Neutrophil (primary cell): Measurements from ENCODE around the gene ZNF844.

Experiments
- H3K27ac ChIP-seq: fragments of 200-600 bp; sonication (generic); 2 replicates; pipeline ENCODE4 v1.5.1; 2016; ENCODE audit warnings: mild to moderate bottlenecking, moderate library complexity
- H3K27me3 ChIP-seq: fragments of 200-600 bp; sonication (generic); 2 replicates; pipeline ENCODE4 v1.6.0; 2016; ENCODE audit warnings: mild to moderate bottlenecking
- H3K36me3 ChIP-seq: fragments of 200-600 bp; sonication (generic); 2 replicates; pipeline ENCODE4 v1.5.1; 2017
- H3K4me1 ChIP-seq, 2 experiments: fragments of 200-600 bp in 1 of 2; sonication (generic) in 1 of 2; 1 replicate in 1 of 2; 2 replicates in 1 of 2; pipeline versions ENCODE4 v1.5.1 to v1.6.1; 2013 to 2016; ENCODE audit warnings: low read depth in 1 of 2, low read length in 1 of 2, mild to moderate bottlenecking in 1 of 2, moderate library complexity in 1 of 2; ENCODE audit not compliant: control insufficient read depth in 1 of 2, insufficient read depth in 1 of 2
- H3K4me3 ChIP-seq, 2 experiments: fragments of 200-600 bp in 1 of 2; sonication (generic) in 1 of 2; 1 replicate in 1 of 2; 2 replicates in 1 of 2; pipeline ENCODE4 v1.5.1; 2013 to 2016; ENCODE audit warnings: low read depth in 1 of 2, low read length in 1 of 2, mild to moderate bottlenecking in 1 of 2, moderate library complexity in 1 of 2
- H3K9me3 ChIP-seq: fragments of 200-600 bp; sonication (generic); 2 replicates; pipeline ENCODE4 v1.5.1; 2016
- TF ChIP-seq, protein P1 (sequence below): fragments of 200-600 bp; sonication (generic); IDR thresholded peaks from 2 replicates; pipeline ENCODE4 v1.5.1; 2016; ENCODE audit warnings: antibody characterized with exemption

The ZNF844 gene

DNA sequence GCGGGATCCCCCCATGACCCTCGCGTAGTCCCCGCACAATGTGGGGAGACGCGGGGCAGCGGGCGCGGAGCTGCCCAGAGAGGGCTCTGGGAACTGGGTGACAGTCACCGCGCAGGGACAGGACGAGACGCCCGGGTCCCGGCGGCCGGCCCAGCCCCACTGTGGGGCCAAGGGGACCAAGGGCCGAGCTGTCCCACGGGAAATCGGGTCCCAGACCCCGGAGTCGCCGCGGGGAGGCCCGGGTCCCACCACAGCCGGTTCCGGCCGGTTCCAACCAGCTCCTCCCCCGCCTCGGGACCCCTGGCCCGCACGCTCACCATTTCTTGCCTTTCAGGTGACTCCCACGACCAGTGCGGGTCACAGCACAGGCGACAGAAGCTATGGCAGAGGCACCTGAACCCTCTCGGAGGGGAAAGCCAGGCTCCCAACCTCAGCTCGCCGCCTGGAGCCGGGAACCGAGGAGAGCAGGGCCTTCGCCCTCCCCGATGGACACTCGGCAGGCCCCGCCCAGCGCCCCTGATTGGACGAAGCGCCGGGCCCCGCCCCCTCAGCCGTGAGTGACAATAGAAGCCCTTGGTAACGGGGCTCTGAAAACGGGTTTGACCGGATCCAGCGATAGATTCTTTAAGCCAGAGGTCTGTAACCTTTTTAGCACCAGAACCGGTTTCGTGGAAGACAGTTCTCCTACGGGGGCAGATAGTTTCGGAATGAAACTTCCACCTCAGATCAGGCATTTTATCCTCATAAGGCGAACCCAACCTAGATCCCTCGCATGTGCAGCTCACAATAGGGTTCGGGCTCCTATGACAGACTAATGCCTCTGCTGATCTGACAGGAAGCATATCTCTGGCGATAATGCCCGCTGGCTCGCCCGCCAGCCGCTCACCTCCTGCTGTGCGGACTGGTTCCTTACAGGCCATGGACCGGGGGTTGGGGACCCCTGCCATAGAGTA is 29.0 kb upstream of the ZNF844 start, which contains the start of gene ZNF433:
TSS of gene ZNF433 (minus strand) at position 460 of the 953 bp plus-strand sequence. CDS start at position 320, 140 bp downstream.
- Histone ChIP-seq H3K4me3 (peak within 1 kb of the TSS; percentile 59 to 75), H3K27me3 (peaks cover 14% of the 10 kb centered on the region), H3K36me3 (no peaks in the 10 kb centered on the region), H3K27ac (no peak within 1 kb of the TSS), H3K4me1 (peaks cover 10 to 16% of the 10 kb centered on the region in 2 experiments), H3K9me3 (no peaks in the 10 kb centered on the region)
- TF ChIP-seq, protein P1, sequence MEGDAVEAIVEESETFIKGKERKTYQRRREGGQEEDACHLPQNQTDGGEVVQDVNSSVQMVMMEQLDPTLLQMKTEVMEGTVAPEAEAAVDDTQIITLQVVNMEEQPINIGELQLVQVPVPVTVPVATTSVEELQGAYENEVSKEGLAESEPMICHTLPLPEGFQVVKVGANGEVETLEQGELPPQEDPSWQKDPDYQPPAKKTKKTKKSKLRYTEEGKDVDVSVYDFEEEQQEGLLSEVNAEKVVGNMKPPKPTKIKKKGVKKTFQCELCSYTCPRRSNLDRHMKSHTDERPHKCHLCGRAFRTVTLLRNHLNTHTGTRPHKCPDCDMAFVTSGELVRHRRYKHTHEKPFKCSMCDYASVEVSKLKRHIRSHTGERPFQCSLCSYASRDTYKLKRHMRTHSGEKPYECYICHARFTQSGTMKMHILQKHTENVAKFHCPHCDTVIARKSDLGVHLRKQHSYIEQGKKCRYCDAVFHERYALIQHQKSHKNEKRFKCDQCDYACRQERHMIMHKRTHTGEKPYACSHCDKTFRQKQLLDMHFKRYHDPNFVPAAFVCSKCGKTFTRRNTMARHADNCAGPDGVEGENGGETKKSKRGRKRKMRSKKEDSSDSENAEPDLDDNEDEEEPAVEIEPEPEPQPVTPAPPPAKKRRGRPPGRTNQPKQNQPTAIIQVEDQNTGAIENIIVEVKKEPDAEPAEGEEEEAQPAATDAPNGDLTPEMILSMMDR, result no peak

- Histone ChIP-seq H3K4me1 (no peaks in the 10 kb centered on the region), H3K36me3 (no peaks in the 10 kb centered on the region), H3K27ac (no peak overlapping the region), H3K9me3 (peaks cover 35% of the 10 kb centered on the region), H3K27me3 (no peaks in the 10 kb centered on the region), H3K4me3 (no peak overlapping the region)
- TF ChIP-seq, protein P1, result no peak
These were observed 21.6 kb upstream of the ZNF844 start for GRCh38 chr19:12042893-12043292.

DNA sequence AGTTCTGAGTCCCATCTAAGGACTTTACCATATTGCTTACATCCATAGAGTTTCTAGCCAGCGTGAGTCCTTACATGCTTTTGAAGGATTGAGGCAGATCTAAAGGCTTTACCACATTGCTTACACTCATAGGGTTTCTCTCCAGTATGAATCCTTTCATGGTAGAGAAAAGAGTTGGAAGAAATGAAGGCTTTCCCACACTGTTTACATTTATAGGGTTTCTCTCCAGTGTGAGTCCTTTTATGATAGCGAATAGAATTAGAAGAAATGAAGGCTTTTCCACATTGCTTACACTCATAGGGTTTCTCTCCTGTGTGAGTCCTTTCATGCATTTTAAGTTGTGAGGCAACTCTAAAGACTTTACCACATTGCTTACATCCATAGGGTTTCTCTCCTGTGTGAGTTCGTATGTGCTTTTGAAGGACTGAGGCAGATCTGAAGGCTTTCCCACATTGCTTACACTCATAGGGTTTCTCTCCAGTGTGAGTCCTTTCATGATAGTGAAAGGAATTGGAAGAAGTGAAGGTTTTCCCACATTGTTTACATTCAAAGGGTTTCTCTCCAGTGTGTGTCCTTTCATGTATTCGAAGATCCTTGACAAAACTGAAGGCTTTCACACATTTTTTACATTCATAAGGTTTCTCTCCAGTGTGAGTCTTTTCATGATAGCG is 20.6 kb upstream of the ZNF844 start:
- Histone ChIP-seq H3K27ac (no peak overlapping the region), H3K27me3 (no peaks in the 10 kb centered on the region), H3K36me3 (no peaks in the 10 kb centered on the region), H3K9me3 (peaks cover 35% of the 10 kb centered on the region), H3K4me3 (no peak overlapping the region), H3K4me1 (no peaks in the 10 kb centered on the region)
- TF ChIP-seq, protein P1, result no peak

GRCh38 chr19:12047868-12048267 is 16.7 kb upstream of the ZNF844 start:
- Histone ChIP-seq H3K27ac (no peak overlapping the region), H3K4me3 (no peak overlapping the region), H3K27me3 (peaks cover 25% of the 10 kb centered on the region), H3K9me3 (peaks cover 35% of the 10 kb centered on the region), H3K4me1 (peaks cover 10 to 12% of the 10 kb centered on the region in 2 experiments), H3K36me3 (no peaks in the 10 kb centered on the region)
- TF ChIP-seq, protein P1, result no peak

DNA sequence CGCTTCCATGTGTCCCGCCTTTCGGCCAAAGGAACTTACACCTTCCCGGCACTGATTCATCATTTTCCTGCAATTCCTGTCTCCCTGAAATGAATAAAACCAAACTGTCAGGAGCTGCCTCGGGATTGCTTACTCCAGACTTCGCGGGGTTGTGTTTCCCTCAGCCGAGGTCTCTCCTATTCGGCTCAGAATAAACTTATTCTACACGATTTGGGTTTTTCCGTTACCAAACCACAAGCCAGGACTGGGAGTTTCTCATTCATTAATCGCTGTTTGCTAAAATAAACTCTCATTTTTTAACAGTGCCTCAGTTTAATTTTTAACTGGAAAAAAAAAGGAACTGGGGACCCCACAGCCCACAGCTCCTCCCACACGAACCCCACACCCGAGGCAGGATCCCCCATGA is 12.4 kb upstream of the ZNF844 start:
- peaks cover 58% of the 10 kb centered on the region for H3K27me3 ChIP-seq
- peaks cover 14% of the 10 kb centered on the region in 2 experiments for H3K4me1 ChIP-seq
- no peaks in the 10 kb centered on the region for H3K9me3 ChIP-seq
- TF ChIP-seq, protein P1, result no peak
- H3K27ac ChIP-seq, result no peak overlapping the region
- H3K4me3 ChIP-seq, result peak overlapping the region; percentile 45 to 54
- H3K36me3 ChIP-seq, result no peaks in the 10 kb centered on the region
